Endothelial cell of umbilical vein (primary cell): ENCODE results near the gene NME7. TPM values are rescaled to one million over a fixed set of nuclear protein-coding genes. Genes with fewer than 3 reads are reported as not detected.

Experiments used
- BruUV-seq: library from RNA; stranded (reverse); fragments of 400-500 nt; replicated peaks from 2 replicates; lab custom pipeline; 2021; lab: Mats Ljungman, UMichigan
- CTCF ChIA-PET: fragments of 300-600, 350-600 bp; sonication (Branson Sonifier 250); formaldehyde crosslinking; loops from one replicate; lab custom pipeline; 2021; ENCODE audit warnings: antibody characterized with exemption, inconsistent platforms; lab: Charles Lee
- POLR2A ChIA-PET: fragments of 300-600, 350-600 bp; sonication (Branson Sonifier 250); formaldehyde crosslinking; loops from one replicate; lab custom pipeline; 2021; ENCODE audit warnings: antibody characterized with exemption, inconsistent platforms; lab: Charles Lee
- DNase-seq: peaks from one replicate; pipeline ENCODE4 v3.0.0-alpha.2; 2011; ENCODE audit warnings: low read depth, low spot score
- FAIRE-seq: peaks from 2 replicates; lab custom pipeline; 2011; peaks lifted over from hg19 to GRCh38; lab: Jason Lieb, UNC
- H2AFZ ChIP-seq: 2 replicates; pipeline ENCODE4 v1.6.0; 2012; ENCODE audit warnings: low read depth, low read length, control low read depth, inconsistent platforms
- H3K27ac ChIP-seq: 2 replicates; pipeline ENCODE4 v1.5.1; 2011; ENCODE audit warnings: low read depth, mild to moderate bottlenecking, control low read depth, low read length, moderate library complexity; ENCODE audit not compliant: insufficient read depth
- H3K27me3 ChIP-seq, 2 experiments: 2 replicates each; pipeline versions ENCODE4 v1.6.0 to v1.6.1; 2011; ENCODE audit warnings: low read length in 2 of 2, mixed read lengths in 1 of 2; ENCODE audit not compliant: control insufficient read depth in 2 of 2, insufficient read depth in 2 of 2
- H3K36me3 ChIP-seq, 2 experiments: 2 replicates in 1 of 2; 3 replicates in 1 of 2; pipeline ENCODE4 v1.5.1; 2011; ENCODE audit warnings: low read length in 2 of 2, mild to moderate bottlenecking in 1 of 2, moderate library complexity in 1 of 2; ENCODE audit not compliant: control insufficient read depth in 2 of 2, insufficient read depth in 2 of 2; ENCODE audit errors: extremely low read depth in 1 of 2
- H3K4me1 ChIP-seq: 3 replicates; pipeline ENCODE4 v1.5.1; 2011; ENCODE audit warnings: mild to moderate bottlenecking, low read length; ENCODE audit not compliant: control insufficient read depth, insufficient read depth; ENCODE audit errors: extremely low read depth
- H3K4me2 ChIP-seq: 2 replicates; pipeline ENCODE4 v1.6.1; 2011; ENCODE audit warnings: low read length, control low read depth, mixed read lengths; ENCODE audit not compliant: insufficient read depth
- H3K4me3 ChIP-seq, 3 experiments: fragments of 200-600 bp in 1 of 3; sonication (generic), shearing (Covaris generic) in 1 of 3; replicated peaks in 1 of 3; 2 replicates each; pipeline ENCODE4 v1.5.1; 2011 to 2016; ENCODE audit warnings: control low read depth in 3 of 3, low read length in 3 of 3, mild to moderate bottlenecking in 2 of 3, inconsistent platforms in 1 of 3, low read depth in 1 of 3, moderate library complexity in 1 of 3; ENCODE audit not compliant: insufficient read depth in 1 of 3
- H3K79me2 ChIP-seq: 2 replicates; pipeline ENCODE4 v1.6.0; 2012; ENCODE audit warnings: low read length, inconsistent platforms; ENCODE audit not compliant: control insufficient read depth, insufficient read depth
- H3K9ac ChIP-seq: replicated peaks from 2 replicates; pipeline ENCODE3; 2011; ENCODE audit warnings: low read length, control low read depth; ENCODE audit not compliant: insufficient read depth; ENCODE audit errors: extremely low read depth
- H3K9me1 ChIP-seq: replicated peaks from 3 replicates; pipeline ENCODE4 v1.6.0; 2011; ENCODE audit warnings: mild to moderate bottlenecking, low read length; ENCODE audit not compliant: control insufficient read depth, insufficient read depth; ENCODE audit errors: extremely low read depth
- H3K9me3 ChIP-seq: replicated peaks from 2 replicates; pipeline ENCODE4 v1.5.1; 2012; ENCODE audit warnings: low read length, inconsistent platforms; ENCODE audit not compliant: control insufficient read depth, insufficient read depth
- H4K20me1 ChIP-seq: replicated peaks from 2 replicates; pipeline ENCODE3; 2011; ENCODE audit warnings: mild to moderate bottlenecking, low read length; ENCODE audit not compliant: control insufficient read depth, insufficient read depth; ENCODE audit errors: extremely low read depth
- CTCF ChIP-seq, 2 donors: IDR thresholded peaks; 1 replicate in 1 of 2; 2 replicates in 1 of 2; pipeline ENCODE4 v1.5.1; 2011; ENCODE audit warnings: low read length in 2 of 2, mild to moderate bottlenecking in 2 of 2, moderate library complexity in 2 of 2, control low read depth in 1 of 2, inconsistent platforms in 1 of 2, low read depth in 1 of 2; ENCODE audit not compliant: insufficient read depth in 1 of 2; ENCODE audit errors: extremely low read depth in 1 of 2
- EZH2 ChIP-seq: IDR thresholded peaks from 2 replicates; pipeline ENCODE4 v1.6.1; 2012; ENCODE audit warnings: borderline replicate concordance, low read depth, mild to moderate bottlenecking, moderate library complexity, low read length, inconsistent platforms; ENCODE audit not compliant: severe bottlenecking
- FOS ChIP-seq: IDR thresholded peaks from 2 replicates; pipeline ENCODE4 v1.6.1; 2011; ENCODE audit warnings: mild to moderate bottlenecking, low read length, moderate library complexity, borderline replicate concordance; ENCODE audit not compliant: insufficient read depth
- GATA2 ChIP-seq: IDR thresholded peaks from 2 replicates; pipeline ENCODE4 v1.7.0; 2011; ENCODE audit warnings: low read depth, mild to moderate bottlenecking, moderate library complexity, mixed read lengths, low read length; ENCODE audit not compliant: insufficient read length, insufficient read depth
- JUN ChIP-seq: IDR thresholded peaks from 2 replicates; pipeline ENCODE4 v1.6.1; 2011; ENCODE audit warnings: borderline replicate concordance, low read depth; ENCODE audit not compliant: insufficient read length, insufficient read depth
- MAX ChIP-seq: IDR thresholded peaks from 2 replicates; pipeline ENCODE4 v1.6.1; 2011; ENCODE audit not compliant: insufficient read depth, insufficient read length
- MYC ChIP-seq: IDR thresholded peaks from one replicate; pipeline ENCODE4 v1.6.1; 2011; ENCODE audit warnings: mild to moderate bottlenecking, low read depth, low read length
- POLR2A ChIP-seq: IDR thresholded peaks from 2 replicates; pipeline ENCODE4 v1.6.1; 2012; ENCODE audit warnings: low read depth, mild to moderate bottlenecking, control low read depth, low read length
- POLR2AphosphoS5 ChIP-seq: IDR thresholded peaks from 2 replicates; pipeline ENCODE4 v1.6.1; 2012; ENCODE audit warnings: low read depth, mild to moderate bottlenecking, control low read depth, low read length, moderate library complexity; ENCODE audit not compliant: insufficient read depth
- dilution Hi-C: fragments of 300-500 bp; cut with MboI; formaldehyde crosslinking; loops from one replicate; pipeline ENCODE4 v1.15.0; 2019; ENCODE audit warnings: low sequenced_read_pairs; ENCODE audit not compliant: extremely low pct_ligation_motif_present
- intact Hi-C: fragments of 100-400 bp; cut with micrococcal nuclease; formaldehyde crosslinking; loops from one replicate; pipeline ENCODE4 v1.10.0; 2022
- polyA plus RNA-seq, 4 experiments: library from polyadenylated mRNA; depleted of rRNA in 3 of 4; stranded (reverse) in 3 of 4; unstranded in 1 of 4; fragments of >200 nt; gene quantifications; 2 replicates each; pipeline versions ENCODE4 v1.2.1 to v1.2.3, GENCODE V29; 2011 to 2012; ENCODE audit warnings: missing spikeins in 1 of 4
- total RNA-seq: library from RNA; stranded (reverse); gene quantifications from 2 replicates; pipeline ENCODE4 v1.2.3, GENCODE V29; 2021

The NME7 gene
- total and polyA plus RNA-seq, 2 donors (not counting 3 experiments of a cell fraction or from before 2014, with no cell fraction given) = 16.5 to 25.3 TPM

DNA sequence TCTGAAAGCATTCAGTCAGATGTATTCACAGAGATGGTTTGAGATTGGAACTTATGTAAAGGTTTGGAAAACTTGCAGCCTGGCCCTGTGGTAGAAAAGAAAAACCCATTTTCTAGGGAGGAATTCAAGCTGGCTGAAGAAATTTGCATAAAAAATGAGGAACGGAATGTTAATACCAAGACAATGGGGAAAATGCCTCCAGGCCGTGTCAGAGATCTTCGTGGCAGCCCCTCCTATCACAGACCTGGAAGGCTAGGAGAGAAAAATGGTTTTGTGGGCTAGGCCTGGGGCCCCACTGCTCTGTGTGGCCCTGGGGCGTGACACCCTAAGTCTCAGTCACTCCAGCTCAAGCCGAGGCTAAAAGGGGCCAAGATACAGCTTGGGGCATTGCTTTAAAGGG lies 26.7 kb downstream of the NME7 start:
- Histone ChIP-seq H3K36me3 (no peaks in the 10 kb centered on the region), H3K27ac (no peak overlapping the region), H3K79me2 (no peaks in the 10 kb centered on the region), H3K9me1 (no peaks in the 10 kb centered on the region), H4K20me1 (no peaks in the 10 kb centered on the region), H3K4me2 (no peak overlapping the region), H2AFZ (no peak overlapping the region), H3K4me1 (no peaks in the 10 kb centered on the region), H3K9me3 (no peaks in the 10 kb centered on the region), H3K27me3 (no peaks in the 10 kb centered on the region), H3K9ac (no peak overlapping the region), H3K4me3 (no peak overlapping the region)
- BruUV-seq = no TSS peak
- ChIA-PET POLR2A (no interaction called here), CTCF (no interaction called here)
- no peak for DNase-seq
- FAIRE-seq = no peak
- dilution Hi-C loops (no loop called here), intact Hi-C loops (no loop called here)
- TF ChIP-seq EZH2 (no peak), CTCF (IDR thresholded peaks at IDR 0.05; ENCODE audit: extremely low read depth in 1 of 2, insufficient read depth in 1 of 2, low read depth in 1 of 2, low read length in 2 of 2) (no peak), MAX (no peak), POLR2A (no peak), MYC (no peak), GATA2 (no peak), POLR2AphosphoS5 (no peak), JUN (no peak), FOS (no peak)
